Right lobe of liver (tissue), 4 donors: ENCODE results near the gene KRT76.

ENCODE experiments used
- POLR2A ChIP-seq: fragments of 450-650 bp; IDR thresholded peaks from one replicate; pipeline ENCODE4 v1.6.1; 2017; ENCODE audit warnings: antibody characterized with exemption, mild to moderate bottlenecking
- TF ChIP-seq, protein P1 (sequence below), 4 donors: fragments of 200-600 bp in 3 of 4; fragments of 450-650 bp in 1 of 4; IDR thresholded peaks; one replicate each; pipeline versions ENCODE4 v1.5.1 to v1.8.0; 2016 to 2022; ENCODE audit warnings: antibody characterized with exemption in 4 of 4, mild to moderate bottlenecking in 2 of 4
- donor health status: DM: no; HTN: no; CAD: no.
- donor health status: DM: no; HTN: no; CAD: no.
- donor health status: DM: no; HTN: yes; CAD: no.

DNA sequence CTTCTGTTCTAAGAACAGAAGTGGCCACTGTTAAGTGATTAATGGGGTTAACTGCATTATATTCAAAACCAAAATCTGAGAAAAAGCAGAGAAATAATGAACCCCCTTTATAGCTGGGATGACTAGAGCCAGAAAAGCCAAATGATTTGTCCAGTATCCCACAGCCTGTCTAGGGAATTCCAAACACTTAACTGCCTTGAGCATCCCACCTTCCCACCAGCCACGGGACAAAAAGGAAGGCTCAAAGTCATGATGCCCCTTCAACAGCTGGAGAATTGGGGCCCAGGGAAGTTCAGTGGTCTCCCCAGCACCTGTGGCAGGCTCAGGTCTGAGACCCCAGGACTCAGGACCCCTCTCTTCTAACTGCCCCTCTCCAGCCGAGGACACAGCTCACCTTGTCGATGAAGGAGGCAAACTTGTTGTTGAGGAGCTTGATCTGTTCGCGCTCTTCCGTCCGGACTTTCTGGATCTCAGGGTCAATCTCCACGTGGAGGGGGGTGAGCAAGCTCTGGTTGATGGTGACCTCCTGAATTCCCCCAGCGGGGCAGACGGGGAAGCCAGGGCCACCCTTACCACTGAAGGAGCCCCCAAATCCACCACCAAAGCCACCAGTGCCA, 36.2 kb upstream of the KRT76 start:
- TF ChIP-seq POLR2A: no peak
- TF ChIP-seq, protein P1, sequence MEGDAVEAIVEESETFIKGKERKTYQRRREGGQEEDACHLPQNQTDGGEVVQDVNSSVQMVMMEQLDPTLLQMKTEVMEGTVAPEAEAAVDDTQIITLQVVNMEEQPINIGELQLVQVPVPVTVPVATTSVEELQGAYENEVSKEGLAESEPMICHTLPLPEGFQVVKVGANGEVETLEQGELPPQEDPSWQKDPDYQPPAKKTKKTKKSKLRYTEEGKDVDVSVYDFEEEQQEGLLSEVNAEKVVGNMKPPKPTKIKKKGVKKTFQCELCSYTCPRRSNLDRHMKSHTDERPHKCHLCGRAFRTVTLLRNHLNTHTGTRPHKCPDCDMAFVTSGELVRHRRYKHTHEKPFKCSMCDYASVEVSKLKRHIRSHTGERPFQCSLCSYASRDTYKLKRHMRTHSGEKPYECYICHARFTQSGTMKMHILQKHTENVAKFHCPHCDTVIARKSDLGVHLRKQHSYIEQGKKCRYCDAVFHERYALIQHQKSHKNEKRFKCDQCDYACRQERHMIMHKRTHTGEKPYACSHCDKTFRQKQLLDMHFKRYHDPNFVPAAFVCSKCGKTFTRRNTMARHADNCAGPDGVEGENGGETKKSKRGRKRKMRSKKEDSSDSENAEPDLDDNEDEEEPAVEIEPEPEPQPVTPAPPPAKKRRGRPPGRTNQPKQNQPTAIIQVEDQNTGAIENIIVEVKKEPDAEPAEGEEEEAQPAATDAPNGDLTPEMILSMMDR (IDR thresholded peaks at IDR 0.05): no peak
